Measurements from ENCODE around the gene DMD.

Gene DMD

GRCh38 chrX:31252133-31252532 is 1959.2 kb downstream of the DMD start:
- DNase-seq: no peak

GRCh38 chrX:31251336-31251735 is 1960.0 kb downstream of the DMD start:
- DNase-seq: no peak

GRCh38 chrX:31245714-31246113 is 1965.6 kb downstream of the DMD start:
- no peak for DNase-seq

- no peak for DNase-seq
These were observed 1967.5 kb downstream of the DMD start for GRCh38 chrX:31243804-31244203.

- no peak for DNase-seq
These were observed 1970.4 kb downstream of the DMD start for GRCh38 chrX:31240982-31241381.

GRCh38 chrX:31237189-31237588 is 1974.2 kb downstream of the DMD start:
- DNase-seq: no peak

GRCh38 chrX:31236231-31236630 is 1975.1 kb downstream of the DMD start:
- no peak for DNase-seq

GRCh38 chrX:31233941-31234496 is 1977.3 kb downstream of the DMD start:
- DNase-seq: no peak

- DNase-seq: no peak
These were observed 1978.8 kb downstream of the DMD start for GRCh38 chrX:31232506-31232905.

GRCh38 chrX:31228909-31229308 is 1982.4 kb downstream of the DMD start:
- DNase-seq: no peak

- DNase-seq: no peak
These were observed 1982.9 kb downstream of the DMD start for GRCh38 chrX:31228415-31228832.

GRCh38 chrX:31227250-31227649 is 1984.1 kb downstream of the DMD start:
- no peak for DNase-seq

GRCh38 chrX:31225819-31226218 is 1985.5 kb downstream of the DMD start:
- DNase-seq: no peak

GRCh38 chrX:31224381-31225012 is 1986.9 kb downstream of the DMD start:
- DNase-seq: no peak

GRCh38 chrX:31223817-31224216 is 1987.5 kb downstream of the DMD start:
- no peak for DNase-seq

- no peak for DNase-seq
These were observed 1988.4 kb downstream of the DMD start for GRCh38 chrX:31222946-31223345.

- no peak for DNase-seq
These were observed 1992.2 kb downstream of the DMD start for GRCh38 chrX:31219174-31219573.

GRCh38 chrX:31217084-31217483 is 1994.3 kb downstream of the DMD start:
- no peak for DNase-seq

- DNase-seq: no peak
These were observed 1996.0 kb downstream of the DMD start for GRCh38 chrX:31215277-31215815.

- DNase-seq: no peak
These were observed 1997.4 kb downstream of the DMD start for GRCh38 chrX:31213941-31214340.

- DNase-seq: no peak
These were observed 1998.2 kb downstream of the DMD start for GRCh38 chrX:31212856-31213748.

- DNase-seq: no peak
These were observed 2002.2 kb downstream of the DMD start for GRCh38 chrX:31209005-31209628.

- DNase-seq: no peak
These were observed 2009.8 kb downstream of the DMD start for GRCh38 chrX:31201503-31201902.

All from NCI-H526 treated with DMSO at 0.1 percent for 48 hours (cell line).